AG09319 (cell line): ENCODE data around the gene DCAF12.
A peak's percentile ranks its signal among the peaks of the same experiment; 100 is the strongest.

ENCODE experiments used
- DNase-seq: peaks from one replicate; pipeline ENCODE4 v3.0.0-alpha.2; 2010; ENCODE audit warnings: low read depth; ENCODE audit errors: extremely low read depth
- TF ChIP-seq, protein P1 (sequence below): IDR thresholded peaks from 2 replicates; pipeline ENCODE4 v1.5.1; 2011; ENCODE audit warnings: low read depth, mild to moderate bottlenecking, inconsistent platforms, low read length, moderate library complexity

DCAF12 gene

DNA sequence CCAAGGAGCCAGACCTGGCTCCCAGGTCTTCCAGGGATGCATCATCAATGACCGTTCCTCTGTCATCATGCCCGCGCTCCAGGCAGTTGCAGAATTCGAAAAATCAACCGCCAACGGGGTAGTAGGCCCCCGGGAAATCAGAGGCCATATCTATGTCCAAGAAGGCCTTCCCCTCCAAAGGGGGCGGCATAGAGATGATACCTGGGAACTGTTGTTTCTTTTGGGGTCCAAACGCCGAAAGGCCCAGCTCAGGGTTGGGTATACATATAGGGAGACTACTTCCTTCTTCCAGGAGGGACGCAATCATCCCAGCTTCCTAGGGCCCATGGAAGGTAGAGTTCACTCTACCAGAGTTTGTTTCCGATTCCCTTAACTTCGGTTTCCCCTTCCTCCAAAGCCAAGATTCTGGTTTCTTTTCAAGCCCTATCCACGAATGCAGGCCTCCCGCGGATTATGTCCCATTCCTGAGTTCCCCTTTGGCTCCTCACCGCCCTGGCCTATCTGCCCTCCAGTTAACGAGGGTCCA, 754 bp downstream of the DCAF12 start:
- no peak for DNase-seq
- TF ChIP-seq, protein P1, sequence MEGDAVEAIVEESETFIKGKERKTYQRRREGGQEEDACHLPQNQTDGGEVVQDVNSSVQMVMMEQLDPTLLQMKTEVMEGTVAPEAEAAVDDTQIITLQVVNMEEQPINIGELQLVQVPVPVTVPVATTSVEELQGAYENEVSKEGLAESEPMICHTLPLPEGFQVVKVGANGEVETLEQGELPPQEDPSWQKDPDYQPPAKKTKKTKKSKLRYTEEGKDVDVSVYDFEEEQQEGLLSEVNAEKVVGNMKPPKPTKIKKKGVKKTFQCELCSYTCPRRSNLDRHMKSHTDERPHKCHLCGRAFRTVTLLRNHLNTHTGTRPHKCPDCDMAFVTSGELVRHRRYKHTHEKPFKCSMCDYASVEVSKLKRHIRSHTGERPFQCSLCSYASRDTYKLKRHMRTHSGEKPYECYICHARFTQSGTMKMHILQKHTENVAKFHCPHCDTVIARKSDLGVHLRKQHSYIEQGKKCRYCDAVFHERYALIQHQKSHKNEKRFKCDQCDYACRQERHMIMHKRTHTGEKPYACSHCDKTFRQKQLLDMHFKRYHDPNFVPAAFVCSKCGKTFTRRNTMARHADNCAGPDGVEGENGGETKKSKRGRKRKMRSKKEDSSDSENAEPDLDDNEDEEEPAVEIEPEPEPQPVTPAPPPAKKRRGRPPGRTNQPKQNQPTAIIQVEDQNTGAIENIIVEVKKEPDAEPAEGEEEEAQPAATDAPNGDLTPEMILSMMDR: no peak

DNA sequence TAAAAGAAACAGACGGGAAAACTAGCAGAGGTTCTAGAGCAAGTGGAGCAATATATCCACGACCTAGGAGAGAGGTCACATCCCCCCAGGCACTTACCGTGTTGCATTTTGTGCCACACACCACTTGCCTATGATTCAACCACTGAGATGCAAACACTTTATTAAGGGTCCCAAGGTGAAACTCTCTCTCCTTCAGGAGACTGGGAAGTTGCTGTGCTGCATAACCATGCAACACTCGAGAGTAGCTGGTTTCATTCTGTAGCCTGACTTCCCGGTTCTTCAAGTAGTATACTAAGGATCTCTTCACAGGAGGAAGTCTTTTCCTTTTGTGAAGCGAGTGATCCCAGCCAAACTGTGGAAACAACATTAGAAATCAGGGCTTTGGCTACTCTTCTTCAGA, 1.6 kb downstream of the DCAF12 start:
- DNase-seq: no peak
- TF ChIP-seq, protein P1: no peak

DNA sequence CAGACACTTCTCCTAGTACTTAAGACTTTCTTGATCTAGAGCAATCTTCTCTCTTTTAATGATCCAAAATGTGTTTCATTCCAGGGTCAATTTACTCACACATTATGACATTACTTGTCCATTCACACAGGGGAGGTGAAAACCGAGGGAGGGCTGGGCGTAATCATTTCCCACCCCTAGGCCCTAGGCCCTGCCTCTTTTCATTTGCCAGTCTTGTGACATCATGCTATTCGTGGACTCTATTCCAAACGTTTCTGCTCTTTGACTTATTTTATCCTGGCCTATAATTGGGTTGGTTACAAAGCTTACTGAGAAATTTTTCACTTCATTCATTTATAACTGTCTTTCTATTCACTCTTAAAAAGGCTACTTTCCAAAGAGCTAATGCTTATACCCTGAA, 2.4 kb downstream of the DCAF12 start:
- no peak for DNase-seq
- TF ChIP-seq, protein P1: no peak

DNA sequence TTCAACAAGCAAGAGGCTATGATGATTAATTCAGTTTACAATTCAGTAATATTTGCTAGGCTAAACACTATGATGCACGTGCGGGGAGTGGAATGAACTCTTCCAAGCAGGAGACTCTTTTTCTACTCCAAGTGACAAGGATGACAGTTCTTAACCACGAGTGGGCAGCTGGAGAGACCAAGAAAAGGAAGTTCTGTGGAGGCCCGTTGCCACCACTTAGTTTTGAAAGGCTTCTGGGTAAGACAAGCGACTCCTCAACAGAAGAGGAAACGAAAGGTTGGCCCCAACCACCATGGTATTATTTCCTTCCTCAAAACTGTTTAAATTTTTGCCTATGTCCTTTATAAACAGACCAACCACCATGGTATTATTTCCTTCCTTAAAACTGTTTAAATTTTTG, 2.8 kb downstream of the DCAF12 start:
- TF ChIP-seq, protein P1: no peak
- no peak for DNase-seq

DNA sequence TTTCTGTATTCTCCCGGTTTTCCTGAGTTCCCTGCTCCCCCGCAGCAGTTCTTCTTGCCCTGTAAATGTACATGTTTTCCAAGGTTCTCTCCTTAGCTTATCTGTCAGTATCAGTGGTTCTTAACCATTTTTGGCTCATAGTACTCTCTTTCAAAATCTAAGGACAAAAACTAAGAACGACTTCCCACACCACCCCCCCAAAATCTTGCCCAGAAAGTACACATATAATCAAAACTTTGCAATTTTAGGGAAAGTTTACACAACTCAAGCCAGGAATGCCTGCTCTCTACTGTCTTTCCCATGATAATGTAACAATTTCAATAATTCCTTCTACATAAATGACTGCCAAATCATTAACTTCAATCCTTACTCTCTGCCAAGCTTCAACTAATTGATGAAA, 4.5 kb downstream of the DCAF12 start:
- DNase-seq: peak; percentile 11
- TF ChIP-seq, protein P1: no peak

DNA sequence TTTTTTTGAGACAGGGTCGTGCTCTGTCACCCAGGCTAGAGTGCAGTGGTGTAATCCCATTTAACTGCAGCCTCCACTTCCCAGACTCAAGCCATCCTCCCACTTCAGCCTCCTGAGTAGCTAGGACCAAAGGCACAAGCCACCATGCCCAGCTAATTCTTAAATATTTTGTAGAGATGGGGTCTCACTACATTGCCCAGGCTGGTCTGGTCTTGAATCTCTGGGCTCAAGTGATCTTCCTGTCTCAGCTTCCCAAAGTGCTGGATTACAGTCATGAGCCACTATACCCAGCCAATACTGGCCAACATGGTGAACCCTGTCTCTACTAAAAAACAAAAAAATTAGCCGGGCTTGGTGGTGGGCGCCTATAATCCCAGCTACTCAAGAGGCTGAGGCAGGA, 6.8 kb downstream of the DCAF12 start:
- TF ChIP-seq, protein P1: no peak
- DNase-seq: no peak

DNA sequence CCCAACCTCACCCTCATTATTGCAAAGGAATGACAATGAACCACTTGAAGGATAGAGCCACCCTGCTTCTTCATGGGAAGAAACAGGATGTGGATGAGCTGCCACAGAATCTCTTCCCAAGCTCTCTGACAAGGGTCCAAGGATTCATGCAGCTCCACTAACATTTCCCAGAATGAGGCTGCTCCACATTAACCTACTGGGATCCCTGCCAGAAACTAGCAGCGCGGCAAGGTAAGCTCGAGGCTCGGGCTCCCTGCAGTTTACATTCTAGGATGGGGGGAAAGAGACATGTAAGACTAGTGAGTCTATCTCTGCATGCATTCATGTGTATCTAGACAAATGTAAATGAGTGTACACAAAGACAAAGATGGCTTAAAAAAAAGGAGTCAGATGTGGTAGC, 12.1 kb downstream of the DCAF12 start:
- no peak for DNase-seq
- TF ChIP-seq, protein P1: no peak
